HepG2 (cell line): ENCODE measurements around the gene DCDC2. TPM values are rescaled to one million over a fixed set of nuclear protein-coding genes. Genes with fewer than 3 reads are reported as not detected.

Experiments
- ATAC-seq: fragments of 200-7000 bp; cut with Tn5 transposase; 3 replicates; pipeline ENCODE4 v1.9.1; 2020; ENCODE audit warnings: mild to moderate bottlenecking, moderate library complexity
- BruUV-seq: library from RNA; stranded (reverse); fragments of 400-500 nt; replicated peaks from 2 replicates; lab custom pipeline; 2021; lab: Mats Ljungman, UMichigan
- CTCF ChIA-PET: fragments of 300-600 bp; formaldehyde crosslinking; extraction: SDS; loops from one replicate; lab custom pipeline; 2021; ENCODE audit warnings: low total read pairs, inconsistent platforms, low intra/inter-chr PET ratio; lab: Yijun Ruan, JAX
- POLR2A ChIA-PET: fragments of 350-600 bp; sonication (Branson Sonifier 250); formaldehyde crosslinking; loops from one replicate; lab custom pipeline; 2020; ENCODE audit warnings: antibody characterized with exemption, inconsistent platforms; lab: Yijun Ruan, JAX
- DNase-seq: peaks from one replicate; pipeline ENCODE4 v3.0.0-alpha.2; 2015; ENCODE audit warnings: low spot score
- FAIRE-seq: peaks from 3 replicates; lab custom pipeline; 2011; peaks lifted over from hg19 to GRCh38; lab: Jason Lieb, UNC
- H2AFZ ChIP-seq: one replicate; pipeline ENCODE4 v1.6.1; 2011; ENCODE audit warnings: low read length, inconsistent platforms
- H3K27ac ChIP-seq: fragments of 300-600 bp; 3 replicates; pipeline ENCODE4 v1.8.0; 2011; ENCODE audit warnings: mixed run types, mild to moderate bottlenecking, mixed read lengths, low read length, inconsistent platforms; ENCODE audit not compliant: insufficient read depth; ENCODE audit errors: extremely low read length
- H3K27me3 ChIP-seq, 2 experiments: fragments of 200-600 bp in 1 of 2; 2 replicates in 1 of 2; 3 replicates in 1 of 2; pipeline versions ENCODE4 v1.6.0 to v1.8.0; 2011; ENCODE audit warnings: low read length in 2 of 2, mild to moderate bottlenecking in 2 of 2, moderate library complexity in 2 of 2, inconsistent platforms in 1 of 2; ENCODE audit not compliant: insufficient read depth in 2 of 2, control insufficient read depth in 1 of 2
- H3K36me3 ChIP-seq, 2 experiments: fragments of 200-600 bp in 1 of 2; replicated peaks in 1 of 2; 2 replicates in 1 of 2; 3 replicates in 1 of 2; pipeline versions ENCODE4 v1.5.1 to v1.8.0; 2011; ENCODE audit warnings: low read length in 2 of 2, inconsistent platforms in 1 of 2; ENCODE audit not compliant: insufficient read depth in 2 of 2, control insufficient read depth in 1 of 2
- H3K4me1 ChIP-seq: 2 replicates; pipeline ENCODE4 v1.5.1; 2012; ENCODE audit warnings: low read length, inconsistent platforms; ENCODE audit not compliant: insufficient read depth
- H3K4me2 ChIP-seq: 2 replicates; pipeline ENCODE4 v1.6.0; 2011; ENCODE audit warnings: low read depth, low read length, inconsistent platforms
- H3K4me3 ChIP-seq, 3 experiments: fragments of 200-600 bp in 1 of 3; sonication (generic), shearing (Covaris generic) in 1 of 3; replicated peaks in 1 of 3; 2 replicates each; pipeline ENCODE4 v1.5.1; 2011 to 2016; ENCODE audit warnings: low read length in 3 of 3, inconsistent platforms in 2 of 3, low read depth in 2 of 3, mild to moderate bottlenecking in 2 of 3, control low read depth in 1 of 3, mixed read lengths in 1 of 3; ENCODE audit not compliant: insufficient read depth in 1 of 3
- H3K79me2 ChIP-seq: one replicate; pipeline ENCODE4 v1.6.1; 2011; ENCODE audit warnings: low read length, inconsistent platforms; ENCODE audit not compliant: insufficient read depth
- H3K9ac ChIP-seq: 2 replicates; pipeline ENCODE4 v1.6.0; 2011; ENCODE audit warnings: mild to moderate bottlenecking, low read depth, low read length, inconsistent platforms; ENCODE audit not compliant: insufficient read depth
- H3K9me3 ChIP-seq: 2 replicates; pipeline ENCODE4 v1.5.1; 2012; ENCODE audit warnings: mild to moderate bottlenecking, low read length
- H4K20me1 ChIP-seq: 2 replicates; pipeline ENCODE4 v1.6.0; 2011; ENCODE audit warnings: inconsistent platforms, mild to moderate bottlenecking, low read length, moderate library complexity; ENCODE audit not compliant: insufficient read depth
- ATF1 ChIP-seq: IDR thresholded peaks from 2 replicates; pipeline ENCODE4 v1.6.1; 2016; ENCODE audit warnings: mild to moderate bottlenecking, control low read depth
- HNRNPK ChIP-seq: fragments of 200-400 bp; formaldehyde crosslinking; IDR thresholded peaks from 2 replicates; pipeline ENCODE4 v1.6.1; 2018; ENCODE audit warnings: low read length, low read depth, moderate library complexity, mild to moderate bottlenecking; ENCODE audit not compliant: poor library complexity, severe bottlenecking
- JUN ChIP-seq: sonication (generic); formaldehyde crosslinking; IDR thresholded peaks from 2 replicates; pipeline ENCODE4 v1.4.0; 2020; ENCODE audit warnings: mild to moderate bottlenecking, missing genetic modification reagents
- KAT8 ChIP-seq: IDR thresholded peaks from 2 replicates; pipeline ENCODE4 v1.6.1; 2016; ENCODE audit warnings: missing genetic modification reagents, missing compliant biosample characterization
- SIX1 ChIP-seq: sonication (generic); formaldehyde crosslinking; IDR thresholded peaks from 2 replicates; pipeline ENCODE4 v1.4.0; 2020; ENCODE audit warnings: missing genetic modification reagents, borderline replicate concordance
- SRSF9 ChIP-seq: fragments of 200-400 bp; formaldehyde crosslinking; IDR thresholded peaks from 2 replicates; pipeline ENCODE4 v1.6.1; 2018; ENCODE audit warnings: borderline replicate concordance, mild to moderate bottlenecking, low read depth, low read length; ENCODE audit not compliant: insufficient read depth, poor library complexity, severe bottlenecking
- U2AF2 ChIP-seq: fragments of 200-400 bp; formaldehyde crosslinking; IDR thresholded peaks from 2 replicates; pipeline ENCODE4 v1.6.1; 2017; ENCODE audit warnings: low read depth, mild to moderate bottlenecking, low read length
- ZBTB38 ChIP-seq: sonication (generic); formaldehyde crosslinking; IDR thresholded peaks from 2 replicates; pipeline ENCODE4 v1.5.1; 2020; ENCODE audit warnings: mild to moderate bottlenecking, missing genetic modification reagents
- ZMYM4 ChIP-seq: sonication (generic); formaldehyde crosslinking; IDR thresholded peaks from 2 replicates; pipeline ENCODE4 v1.8.1; 2023; ENCODE audit warnings: mild to moderate bottlenecking, missing genetic modification reagents
- ZNF724P ChIP-seq: sonication (generic); formaldehyde crosslinking; IDR thresholded peaks from 2 replicates; pipeline ENCODE4 v1.8.0; 2022; ENCODE audit warnings: missing genetic modification reagents, borderline replicate concordance
- ZSCAN25 ChIP-seq: sonication (generic); formaldehyde crosslinking; IDR thresholded peaks from 2 replicates; pipeline ENCODE4 v1.8.0; 2022; ENCODE audit warnings: mild to moderate bottlenecking, missing genetic modification reagents
- WGBS: methylation state at CpG from one replicate; pipeline ENCODE4 v1.1.6; 2017; ENCODE audit warnings: low lambda C conversion rate; 5-methylcytosine and 5-hydroxymethylcytosine counted together
- in situ Hi-C: cut with HindIII; loops from 2 replicates; pipeline ENCODE4 v1.10.0; 2017; ENCODE audit warnings: low pct_unique_long_range_greater_than_20kb; ENCODE audit not compliant: extremely low pct_ligation_motif_present
- intact Hi-C: fragments of 100-400 bp; cut with micrococcal nuclease; formaldehyde crosslinking; loops from one replicate; pipeline ENCODE4 v1.10.0; 2022; ENCODE audit not compliant: unreplicated experiment
- polyA plus RNA-seq, 8 experiments: library from polyadenylated mRNA; depleted of rRNA in 3 of 8; stranded (reverse) in 7 of 8; unstranded in 1 of 8; fragments of >200 nt; fragmentation: Illumina TruSeq in 4 of 8; extraction: Trizol in 4 of 8; gene quantifications; 2 replicates each; pipeline versions ENCODE4 v1.2.1 to v1.2.3, GENCODE V29; 2011 to 2016; ENCODE audit warnings: low read depth in 4 of 8, missing spikeins in 1 of 8, mixed read lengths in 1 of 8; ENCODE audit not compliant: insufficient read depth in 1 of 8
- total RNA-seq, 5 experiments: library from RNA; depleted of rRNA; stranded (reverse); fragments of >200 nt; fragmentation: Illumina TruSeq; extraction: Trizol; gene quantifications; 2 replicates each; pipeline ENCODE4 v1.2.3, GENCODE V29; 2016; ENCODE audit warnings: low read depth in 1 of 5
- TF ChIP-seq, protein P1 (sequence below): sonication (generic); formaldehyde crosslinking; IDR thresholded peaks from 2 replicates; pipeline ENCODE4 v1.5.0; 2020; ENCODE audit warnings: mild to moderate bottlenecking, missing genetic modification reagents, borderline replicate concordance
- TF ChIP-seq, protein P2 (sequence below): sonication (generic); formaldehyde crosslinking; IDR thresholded peaks from 2 replicates; pipeline ENCODE4 v1.8.1; 2023; ENCODE audit warnings: mild to moderate bottlenecking, missing genetic modification reagents
- TF ChIP-seq, protein P3 (sequence below): sonication (generic); formaldehyde crosslinking; IDR thresholded peaks from 2 replicates; pipeline ENCODE4 v1.4.0; 2020; ENCODE audit warnings: mild to moderate bottlenecking, missing genetic modification reagents

DCDC2 gene
- total and polyA plus RNA-seq, 2 of the 13 experiments (the other 11 are each of a cell fraction or from before 2014, with no cell fraction given), result 9.0 to 36.2 TPM

DNA sequence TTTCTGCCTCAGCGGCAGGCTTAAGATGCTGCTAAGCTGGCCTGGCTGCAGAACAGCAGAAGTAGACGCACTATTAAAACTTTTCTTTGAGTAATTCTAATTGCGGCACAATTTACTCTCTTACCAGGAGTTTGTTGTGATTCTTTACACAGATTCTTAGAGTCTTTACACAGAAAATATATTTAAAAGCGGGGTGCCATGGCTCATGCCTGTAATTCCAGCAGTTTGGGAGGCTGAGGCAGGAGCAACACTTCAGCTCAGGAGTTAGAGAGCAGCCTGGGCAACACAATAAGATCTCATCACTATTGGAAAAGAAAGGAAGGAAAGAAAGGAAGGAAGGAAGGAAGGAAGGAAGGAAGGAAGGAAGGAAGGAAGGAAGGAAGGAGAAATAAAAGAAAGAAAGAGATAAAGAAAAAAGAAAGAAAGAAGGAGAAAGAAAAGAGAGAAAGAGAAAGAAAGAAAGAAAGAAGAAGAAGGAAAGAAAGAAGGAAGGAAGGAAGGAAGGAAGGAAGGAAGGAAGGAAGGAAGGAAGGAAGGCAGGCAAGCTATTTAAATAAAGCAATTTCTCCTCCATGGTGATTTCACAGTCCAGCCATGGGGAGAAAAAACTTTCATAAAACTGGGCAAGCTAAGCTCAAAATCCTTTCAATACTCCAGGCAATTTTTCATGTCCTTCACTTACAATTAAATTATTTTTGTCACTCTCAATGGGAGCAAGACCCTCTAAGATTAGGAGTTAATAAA, 23.8 kb upstream of the DCDC2 start:
- TF ChIP-seq SRSF9 (peak; percentile 20), ATF1 (no peak), SIX1 (CRISPR knock-in tag) (no peak), KAT8 (no peak), ZBTB38 (CRISPR knock-in tag) (peak; percentile 49; the same call in 1 of the 2 replicates), U2AF2 (peak; percentile 84; the same call in 1 of the 2 replicates), ZSCAN25 (CRISPR knock-in tag) (no peak), ZMYM4 (CRISPR knock-in tag) (no peak), JUN (CRISPR knock-in tag) (no peak), ZNF724P (CRISPR knock-in tag) (no peak), HNRNPK (peak; percentile 16)
- TF ChIP-seq, protein P1, sequence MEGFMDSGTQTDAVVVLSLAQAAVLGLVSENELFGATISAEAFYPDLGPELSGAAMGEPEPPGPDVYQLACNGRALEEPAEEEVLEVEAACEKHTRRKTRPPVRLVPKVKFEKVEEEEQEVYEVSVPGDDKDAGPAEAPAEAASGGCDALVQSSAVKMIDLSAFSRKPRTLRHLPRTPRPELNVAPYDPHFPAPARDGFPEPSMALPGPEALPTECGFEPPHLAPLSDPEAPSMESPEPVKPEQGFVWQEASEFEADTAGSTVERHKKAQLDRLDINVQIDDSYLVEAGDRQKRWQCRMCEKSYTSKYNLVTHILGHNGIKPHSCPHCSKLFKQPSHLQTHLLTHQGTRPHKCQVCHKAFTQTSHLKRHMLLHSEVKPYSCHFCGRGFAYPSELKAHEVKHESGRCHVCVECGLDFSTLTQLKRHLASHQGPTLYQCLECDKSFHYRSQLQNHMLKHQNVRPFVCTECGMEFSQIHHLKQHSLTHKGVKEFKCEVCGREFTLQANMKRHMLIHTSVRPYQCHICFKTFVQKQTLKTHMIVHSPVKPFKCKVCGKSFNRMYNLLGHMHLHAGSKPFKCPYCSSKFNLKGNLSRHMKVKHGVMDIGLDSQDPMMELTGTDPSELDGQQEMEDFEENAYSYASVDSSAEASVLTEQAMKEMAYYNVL (CRISPR knock-in tag), result 0 out of 2 replicates have a peak, but pooled peaks have one; percentile 27
- TF ChIP-seq, protein P2, sequence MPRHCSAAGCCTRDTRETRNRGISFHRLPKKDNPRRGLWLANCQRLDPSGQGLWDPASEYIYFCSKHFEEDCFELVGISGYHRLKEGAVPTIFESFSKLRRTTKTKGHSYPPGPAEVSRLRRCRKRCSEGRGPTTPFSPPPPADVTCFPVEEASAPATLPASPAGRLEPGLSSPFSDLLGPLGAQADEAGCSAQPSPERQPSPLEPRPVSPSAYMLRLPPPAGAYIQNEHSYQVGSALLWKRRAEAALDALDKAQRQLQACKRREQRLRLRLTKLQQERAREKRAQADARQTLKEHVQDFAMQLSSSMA (CRISPR knock-in tag), result no peak
- TF ChIP-seq, protein P3, sequence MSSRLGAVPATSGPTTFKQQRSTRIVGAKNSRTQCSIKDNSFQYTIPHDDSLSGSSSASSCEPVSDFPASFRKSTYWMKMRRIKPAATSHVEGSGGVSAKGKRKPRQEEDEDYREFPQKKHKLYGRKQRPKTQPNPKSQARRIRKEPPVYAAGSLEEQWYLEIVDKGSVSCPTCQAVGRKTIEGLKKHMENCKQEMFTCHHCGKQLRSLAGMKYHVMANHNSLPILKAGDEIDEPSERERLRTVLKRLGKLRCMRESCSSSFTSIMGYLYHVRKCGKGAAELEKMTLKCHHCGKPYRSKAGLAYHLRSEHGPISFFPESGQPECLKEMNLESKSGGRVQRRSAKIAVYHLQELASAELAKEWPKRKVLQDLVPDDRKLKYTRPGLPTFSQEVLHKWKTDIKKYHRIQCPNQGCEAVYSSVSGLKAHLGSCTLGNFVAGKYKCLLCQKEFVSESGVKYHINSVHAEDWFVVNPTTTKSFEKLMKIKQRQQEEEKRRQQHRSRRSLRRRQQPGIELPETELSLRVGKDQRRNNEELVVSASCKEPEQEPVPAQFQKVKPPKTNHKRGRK (CRISPR knock-in tag), result peak; percentile 96
- Histone ChIP-seq H3K27ac (peak overlapping the region; percentile 88), H3K4me3 (peak overlapping the region; percentile 58 to 64 (median 60)), H4K20me1 (no peaks in the 10 kb centered on the region), H3K79me2 (peaks cover 40% of the 10 kb centered on the region), H3K4me2 (peak overlapping the region; percentile 80), H3K9me3 (no peaks in the 10 kb centered on the region), H3K36me3 (peaks cover 0 to 8% of the 10 kb centered on the region in 2 experiments; a peak in 1 of 5 replicates), H3K4me1 (peaks cover 79% of the 10 kb centered on the region), H2AFZ (no peak overlapping the region), H3K27me3 (no peaks in the 10 kb centered on the region), H3K9ac (peak overlapping the region; percentile 78)
- POLR2A ChIA-PET, result interaction anchor here (0.5 to 1.7 kb wide), 5 partner anchors 19 to 906 kb away, joined by 3 to 7 read pairs (median 3); partner anchors contain the start of gene DCDC2
- in situ Hi-C loops (no loop called here), intact Hi-C loops (loop anchor here (2.0 to 10.0 kb wide), 2 partner anchors 25 to 237 kb away; no protein-coding TSS in a partner anchor)
- ATAC-seq, result no peak
- 85% methylated on average over 4 of the region's 4 CpGs for WGBS
- DNase-seq, result no peak
- BruUV-seq, result no TSS peak
- CTCF ChIA-PET, result no interaction called here
- FAIRE-seq, result no peak
